ENCODE measurements around the gene ERFE.

ERFE gene

GRCh38 chr2:238203973-238204683 lies 45.4 kb downstream of the ERFE start:
- no peak for DNase-seq (ENCODE audit: low read depth in 2 of 2)

DNA sequence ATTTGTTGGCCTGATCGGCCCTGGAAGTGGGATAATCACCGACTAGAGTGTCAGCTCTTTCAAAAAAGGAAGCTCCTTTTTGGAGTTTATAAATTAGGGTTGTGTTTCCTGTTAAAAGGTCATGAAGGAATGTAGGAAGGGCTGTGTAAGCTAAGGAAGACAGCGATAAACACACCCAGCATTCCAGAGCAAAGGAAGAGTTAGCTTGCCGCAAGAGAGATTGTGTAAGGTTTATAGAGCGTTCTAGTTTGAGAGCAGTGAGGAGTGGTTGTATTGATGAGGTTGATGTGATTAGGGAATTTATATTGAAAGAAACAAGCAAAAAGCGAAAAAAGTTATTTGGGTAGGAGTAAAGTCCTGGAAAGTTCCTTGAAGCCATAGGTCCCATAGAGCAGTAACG lies 48.2 kb downstream of the ERFE start:
- no peak for DNase-seq (ENCODE audit: low read depth in 2 of 2)

DNA sequence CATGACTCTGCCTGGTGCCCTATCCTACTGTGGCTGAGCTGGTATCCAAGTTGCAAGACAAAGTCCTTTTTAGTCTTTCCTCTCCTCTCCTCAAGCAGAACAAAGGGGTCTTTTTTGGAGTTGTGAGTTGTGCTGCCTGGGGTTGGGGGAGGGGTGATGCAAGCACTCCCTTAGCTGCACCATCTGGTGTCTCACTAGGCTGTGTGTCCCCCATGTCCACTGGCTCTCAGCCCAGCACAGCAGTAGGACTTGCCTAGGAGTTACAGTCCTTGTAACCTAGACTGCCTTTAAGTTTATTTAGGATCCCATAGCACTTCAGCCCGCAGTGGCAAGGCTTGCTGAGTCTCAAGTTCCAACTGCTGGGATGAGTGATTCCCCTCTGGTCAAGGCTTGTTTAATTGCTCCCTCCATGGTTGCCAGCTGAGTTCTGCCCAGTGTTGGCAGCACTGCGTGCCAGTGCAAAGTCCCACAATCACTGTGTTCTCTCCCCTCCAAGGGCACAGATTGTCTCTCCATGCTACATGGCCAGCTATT lies 57.9 kb downstream of the ERFE start:
- no peak for DNase-seq (ENCODE audit: low read depth in 2 of 2)

Data from stimulated activated CD8-positive, alpha-beta memory T cell treated with anti-CD3 and anti-CD28 coated beads, Interleukin-15, amount 100 ng/mL, for 4 hours (primary cell).